Activated CD8-positive, alpha-beta T cell treated with anti-CD3 and anti-CD28 coated beads, Interleukin-2, amount 10 ng/mL, durations not matched to agents 7 days and 5 days (primary cell): Measurements from ENCODE around the gene ATP1A3. TPM values are rescaled to one million over a fixed set of nuclear protein-coding genes. Genes with fewer than 3 reads are reported as not detected.

ENCODE experiments used
- ATAC-seq: fragments of 150-1000 bp; cut with Tn5 transposase; one replicate; pipeline ENCODE4 v1.10.0; 2021; ENCODE audit warnings: moderate library complexity
- CTCF ChIA-PET: fragments of 350-600 bp; sonication (Branson Sonifier 250); formaldehyde crosslinking; loops from one replicate; lab custom pipeline; 2021; ENCODE audit warnings: antibody characterized with exemption; lab: Charles Lee
- POLR2A ChIA-PET: fragments of 350-600 bp; sonication (Branson Sonifier 250); formaldehyde crosslinking; loops from one replicate; lab custom pipeline; 2021; ENCODE audit warnings: antibody characterized with exemption; lab: Charles Lee
- DNase-seq: peaks from one replicate; pipeline ENCODE4 v3.0.0-alpha.2; 2020
- H3K27ac Mint-ChIP-seq: one replicate; pipeline ENCODE4 v1.8.0; 2021; ENCODE audit warnings: mild to moderate bottlenecking, mixed read lengths
- H3K27me3 Mint-ChIP-seq: one replicate; pipeline ENCODE4 v1.8.0; 2021; ENCODE audit warnings: low read depth, mixed read lengths
- H3K36me3 Mint-ChIP-seq: one replicate; pipeline ENCODE4 v1.8.0; 2021; ENCODE audit warnings: low read depth, mixed read lengths
- H3K4me1 Mint-ChIP-seq: one replicate; pipeline ENCODE4 v1.8.0; 2021; ENCODE audit warnings: low read depth, mixed read lengths
- H3K4me3 Mint-ChIP-seq: one replicate; pipeline ENCODE4 v1.8.0; 2021; ENCODE audit warnings: mild to moderate bottlenecking, mixed read lengths
- H3K9me3 Mint-ChIP-seq: one replicate; pipeline ENCODE4 v1.8.0; 2022; ENCODE audit warnings: mixed read lengths; ENCODE audit not compliant: insufficient read depth
- total RNA-seq, 2 experiments: library from RNA; stranded (reverse); gene quantifications; one replicate each; pipeline ENCODE4 v1.2.3, GENCODE V29; 2021

The ATP1A3 gene
- total RNA-seq, 2 experiments from 2014 or later = 2.3 to 3.3 TPM

DNA sequence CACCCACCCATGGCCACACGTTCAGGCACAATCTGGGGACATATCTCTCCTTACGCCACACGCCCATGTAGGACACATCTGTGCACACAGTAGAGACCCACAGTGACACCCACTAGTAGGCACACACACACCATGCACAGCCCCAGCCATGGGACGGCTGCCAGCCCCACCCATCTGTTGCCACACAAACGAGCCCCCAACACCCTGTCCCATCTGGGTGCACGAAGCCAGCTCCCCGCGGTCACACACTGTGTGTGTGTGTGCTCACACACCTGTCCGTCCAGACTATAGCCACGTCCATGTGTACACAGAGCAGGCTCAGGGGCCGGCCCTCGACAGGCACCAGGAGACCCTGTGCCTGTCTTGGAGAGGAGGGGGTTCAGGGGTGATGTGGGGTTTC is 76.4 kb downstream of the ATP1A3 start:
- ATAC-seq (no peak), DNase-seq (no peak)
- peaks cover 3% of the 10 kb centered on the region for H3K4me1 Mint-ChIP-seq
- H3K4me3 Mint-ChIP-seq = no peak overlapping the region
- peaks cover 21% of the 10 kb centered on the region for H3K27me3 Mint-ChIP-seq
- ChIA-PET POLR2A (interaction anchor here (0.8 to 1.6 kb wide), 2 partner anchors 9 to 27 kb away, joined by 3 read pairs; no protein-coding TSS in a partner anchor), CTCF (no interaction called here)
- H3K27ac Mint-ChIP-seq = no peak overlapping the region
- H3K36me3 Mint-ChIP-seq = no peaks in the 10 kb centered on the region
- no peaks in the 10 kb centered on the region for H3K9me3 Mint-ChIP-seq

Other genes starting within 250 kb of the ATP1A3 start
- not detected for gene CEACAM6, start 238.7 kb downstream of the ATP1A3 start, total RNA-seq
- not detected for gene CEACAM3, start 197.6 kb downstream of the ATP1A3 start, total RNA-seq
- not detected for gene LYPD4, start 149.5 kb downstream of the ATP1A3 start, total RNA-seq
- not detected for gene DMRTC2, start 149.2 kb downstream of the ATP1A3 start, total RNA-seq
- 1,000 to 10,000 TPM; 3,024 to 3,056 TPM for gene RPS19, start 134.0 kb downstream of the ATP1A3 start, total RNA-seq
- 10 to 100 TPM; 17.4 to 21.5 TPM for gene CD79A, start 117.0 kb downstream of the ATP1A3 start, total RNA-seq
- 100 to 1,000 TPM; 515 to 537 TPM for gene ARHGEF1, start 111.0 kb downstream of the ATP1A3 start, total RNA-seq
- gene ERFL, start 65.8 kb downstream of the ATP1A3 start, total RNA-seq = 1 to 10 TPM in 1 of 2 experiments, under 1 TPM in 1; 0.84 to 1.1 TPM
- gene RABAC1, start 34.9 kb downstream of the ATP1A3 start, total RNA-seq = 10 to 100 TPM; 63.0 to 63.4 TPM
- under 1 TPM; 0.37 to 0.73 TPM for gene GRIK5, start 76.0 kb upstream of the ATP1A3 start, total RNA-seq
- gene ZNF574, start 81.9 kb upstream of the ATP1A3 start, total RNA-seq = 10 to 100 TPM; 14.0 to 14.3 TPM
- gene POU2F2, start 138.2 kb upstream of the ATP1A3 start, total RNA-seq = 10 to 100 TPM; 15.7 to 16.3 TPM
- 10 to 100 TPM; 31.8 to 36.0 TPM for gene DEDD2, start 223.4 kb upstream of the ATP1A3 start, total RNA-seq
- 10 to 100 TPM; 19.5 to 21.5 TPM for gene ZNF526, start 226.1 kb upstream of the ATP1A3 start, total RNA-seq
- 10 to 100 TPM; 48.2 to 49.0 TPM for gene GSK3A, start 248.4 kb upstream of the ATP1A3 start, total RNA-seq